ENCODE results near the gene PDLIM5.

The PDLIM5 gene

DNA sequence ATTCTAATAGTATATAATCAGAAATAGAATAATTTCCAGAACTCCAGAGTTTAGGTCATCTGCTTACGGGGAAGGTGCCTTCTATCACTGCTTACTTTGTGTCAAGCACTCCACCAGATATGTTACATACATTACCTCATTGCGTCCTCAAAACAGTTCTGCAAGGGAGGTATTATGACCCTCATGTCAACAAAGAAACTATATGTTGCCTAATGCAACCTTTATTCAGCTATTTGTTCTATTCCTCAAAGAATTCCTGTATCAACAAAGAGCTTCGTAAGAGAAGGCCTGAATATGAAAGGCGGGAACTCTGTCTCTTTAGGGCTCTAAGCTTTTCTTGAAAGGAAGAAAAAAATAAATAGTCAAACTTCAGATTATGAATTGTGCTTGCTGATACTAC lies 114.7 kb downstream of the PDLIM5 start:
- DNase-seq: no peak

DNA sequence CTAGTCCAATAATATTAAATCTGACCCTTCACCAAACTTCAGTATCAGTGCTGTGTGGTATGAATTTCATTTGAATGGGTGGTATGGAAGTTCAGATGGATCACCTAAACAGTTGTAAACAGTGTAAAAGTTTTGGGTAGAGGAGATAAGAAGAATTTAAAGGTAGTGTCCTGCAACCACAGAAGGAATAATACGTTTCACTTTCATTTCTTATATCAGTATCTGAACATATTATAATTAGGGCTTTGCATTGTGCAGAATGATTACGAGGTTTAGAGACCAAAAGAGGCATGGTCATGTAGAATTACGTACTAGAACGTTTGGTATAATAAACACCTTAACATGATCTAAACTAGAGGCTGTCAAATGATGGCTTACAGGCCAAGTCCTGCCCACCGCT lies 116.1 kb downstream of the PDLIM5 start:
- DNase-seq: no peak

DNA sequence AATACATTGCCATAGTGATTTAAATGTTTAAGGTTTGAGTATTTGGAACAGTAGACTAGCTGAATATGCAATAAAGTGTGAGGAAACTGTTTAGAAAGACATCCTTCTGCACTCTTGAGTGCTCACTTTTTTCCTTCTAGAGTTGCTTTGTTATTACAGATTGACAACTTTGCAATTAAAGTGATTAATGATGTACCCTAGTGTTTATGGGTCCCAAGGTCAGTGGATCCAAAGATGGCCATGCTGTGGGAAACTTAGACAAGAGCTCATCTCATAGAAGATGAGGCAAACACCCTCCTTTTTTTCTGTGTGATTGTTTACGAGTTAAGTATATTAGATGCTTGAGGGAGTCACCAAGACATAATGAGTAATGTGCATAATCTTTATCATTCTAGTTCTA lies 118.8 kb downstream of the PDLIM5 start:
- no peak for DNase-seq

DNA sequence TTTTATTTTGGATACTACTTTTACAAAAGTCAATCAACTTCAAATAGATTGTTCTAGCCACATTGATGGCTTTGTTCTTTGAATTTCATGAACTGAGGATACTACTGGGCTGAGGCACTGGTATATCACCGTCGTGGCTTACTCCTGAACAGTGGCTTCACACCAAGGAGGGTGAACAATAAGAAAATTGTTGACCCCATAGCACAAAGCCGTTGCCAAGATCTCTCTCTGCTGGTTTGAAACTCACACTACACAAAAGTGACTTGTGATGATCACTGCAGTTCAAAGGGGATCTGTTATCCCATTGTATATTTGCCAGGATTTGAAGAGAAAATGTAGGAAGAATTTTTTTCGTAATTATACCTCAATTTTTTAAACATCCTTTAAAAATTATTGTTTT lies 119.6 kb downstream of the PDLIM5 start:
- no peak for DNase-seq

DNA sequence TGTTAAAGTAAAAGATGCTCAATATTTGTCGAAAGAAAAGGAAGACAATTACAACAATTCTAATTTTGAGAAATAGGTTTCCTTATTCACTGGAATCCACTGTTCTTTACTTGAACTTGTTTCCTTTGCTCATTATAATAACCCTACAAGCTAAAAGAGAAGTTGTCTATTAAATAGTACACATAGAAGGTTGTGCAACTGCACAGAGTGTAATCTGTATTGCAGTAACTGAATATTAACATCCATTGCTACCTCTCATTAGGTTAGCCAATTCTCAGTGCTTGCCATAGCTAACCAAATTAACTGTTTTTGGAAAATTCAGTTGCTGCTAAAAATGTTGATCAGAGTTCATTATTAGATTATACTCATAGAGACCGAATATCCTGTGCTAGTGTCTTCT lies 120.0 kb downstream of the PDLIM5 start:
- DNase-seq: no peak

DNA sequence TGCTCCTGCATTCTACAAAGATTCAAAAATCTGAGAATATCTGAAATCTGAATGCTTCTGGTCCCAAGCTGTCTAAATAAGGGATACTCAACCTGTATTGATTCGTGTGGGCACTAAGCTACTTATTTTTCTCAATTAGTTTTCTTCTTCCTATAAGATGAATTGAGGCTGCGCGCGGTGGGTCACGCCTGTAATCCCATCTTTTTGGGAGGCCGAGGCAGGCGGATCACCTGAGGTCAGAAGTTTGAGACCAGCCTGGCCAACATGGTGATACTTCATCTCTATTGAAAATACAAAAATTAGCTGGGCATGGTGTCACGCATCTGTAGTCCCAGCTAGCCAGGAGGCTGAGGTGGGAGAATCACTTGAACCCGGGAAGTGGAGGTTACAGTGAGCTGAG lies 122.3 kb downstream of the PDLIM5 start:
- no peak for DNase-seq

DNA sequence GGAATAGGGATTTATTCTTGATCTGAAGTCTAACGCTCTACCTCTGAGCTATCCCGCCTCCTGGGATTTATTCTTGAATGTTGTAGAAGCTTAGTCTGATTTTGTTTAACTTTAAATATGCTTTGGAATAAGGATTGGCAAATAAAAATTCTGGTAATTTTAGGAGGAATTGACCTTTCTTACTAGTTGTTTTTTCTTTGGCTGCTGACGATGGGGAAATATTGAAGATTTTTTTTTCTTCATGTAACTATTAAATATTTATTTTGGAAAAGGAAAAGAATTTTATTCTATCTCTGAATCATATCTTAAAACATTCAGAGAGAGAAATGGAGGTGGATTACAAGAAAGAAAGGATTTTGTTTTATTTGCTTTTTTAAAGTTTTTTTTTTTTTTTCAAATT lies 122.9 kb downstream of the PDLIM5 start:
- DNase-seq: no peak

DNA sequence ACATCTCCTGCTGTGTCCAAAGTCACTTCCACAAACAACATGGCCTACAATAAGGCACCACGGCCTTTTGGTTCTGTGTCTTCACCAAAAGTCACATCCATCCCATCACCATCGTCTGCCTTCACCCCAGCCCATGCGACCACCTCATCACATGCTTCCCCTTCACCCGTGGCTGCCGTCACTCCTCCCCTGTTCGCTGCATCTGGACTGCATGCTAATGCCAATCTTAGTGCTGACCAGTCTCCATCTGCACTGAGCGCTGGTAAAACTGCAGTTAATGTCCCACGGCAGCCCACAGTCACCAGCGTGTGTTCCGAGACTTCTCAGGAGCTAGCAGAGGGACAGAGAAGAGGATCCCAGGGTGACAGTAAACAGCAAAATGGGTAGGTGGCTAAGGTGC lies 123.9 kb downstream of the PDLIM5 start:
- no peak for DNase-seq

DNA sequence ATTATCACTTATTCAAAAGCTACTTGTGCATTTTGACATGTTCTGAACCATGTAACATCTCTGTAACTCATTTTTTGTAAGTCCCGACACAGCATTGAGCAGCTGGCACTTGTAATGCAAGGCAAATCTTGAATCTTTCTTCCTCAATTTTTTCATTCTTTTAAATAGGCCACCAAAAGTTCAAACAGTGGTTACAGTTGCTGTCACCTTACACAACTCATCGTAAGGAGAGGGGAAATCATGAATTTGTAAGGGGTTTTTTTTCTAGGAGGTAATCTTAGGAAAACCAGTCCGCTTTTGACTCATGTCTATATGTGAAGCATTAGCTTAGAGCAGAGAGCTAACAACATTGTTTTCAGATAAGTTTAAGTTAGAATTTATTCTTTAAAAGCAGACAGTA lies 124.5 kb downstream of the PDLIM5 start:
- DNase-seq: no peak

DNA sequence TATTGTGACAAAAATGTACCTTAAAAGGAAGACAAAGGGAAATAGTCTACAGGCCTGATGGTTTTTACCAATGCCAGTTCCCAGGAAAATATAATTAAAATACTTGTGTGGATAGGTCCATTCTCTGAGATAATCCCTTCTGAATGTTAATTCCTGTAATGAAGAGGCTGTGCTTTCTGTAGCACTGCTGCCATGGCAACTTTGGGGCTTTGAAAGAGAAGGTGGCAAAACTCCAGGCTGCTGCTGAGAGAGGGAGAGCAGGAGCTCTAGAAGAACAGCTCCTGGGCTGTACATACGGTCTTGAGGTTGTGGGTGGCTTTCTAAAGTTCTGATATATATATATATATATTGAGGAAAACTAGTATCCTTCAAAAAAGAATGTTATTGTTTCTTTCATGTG lies 125.4 kb downstream of the PDLIM5 start:
- no peak for DNase-seq

DNA sequence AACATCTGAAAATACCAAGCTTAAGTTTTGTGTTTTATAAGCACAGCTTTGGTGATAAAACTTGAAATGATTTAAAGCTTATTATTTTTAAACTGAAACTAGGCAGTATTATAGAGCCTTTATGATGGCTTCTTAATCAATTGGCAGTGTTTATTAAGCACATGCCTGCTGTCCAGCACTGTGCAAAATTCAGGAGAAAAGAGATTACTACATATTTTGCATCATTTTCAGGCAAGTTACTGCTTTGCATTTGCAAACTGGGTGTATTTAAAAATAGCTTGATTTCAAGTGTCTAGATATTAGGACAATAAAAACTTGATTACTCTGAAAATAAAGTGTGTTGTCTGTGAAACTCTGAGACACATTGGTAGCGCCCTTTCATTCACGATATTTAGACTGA lies 126.5 kb downstream of the PDLIM5 start:
- no peak for DNase-seq

DNA sequence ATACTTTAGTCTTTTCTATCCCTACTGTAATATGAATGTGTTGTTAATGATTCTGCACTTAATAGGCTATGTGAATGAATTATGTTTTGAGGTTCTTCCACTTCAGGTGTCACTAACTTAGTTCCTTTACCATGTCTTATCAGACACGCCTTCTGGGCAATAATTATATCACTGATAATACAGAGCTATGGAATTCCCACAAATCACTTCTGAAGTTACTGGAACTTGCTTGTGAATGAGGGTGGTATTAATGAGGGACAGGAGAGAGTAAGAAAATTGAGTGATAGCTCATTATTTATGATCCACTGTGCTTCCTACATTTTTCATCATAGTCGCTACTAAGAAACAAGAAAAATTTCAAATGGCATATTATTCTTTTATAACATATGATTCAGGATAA lies 130.0 kb downstream of the PDLIM5 start:
- DNase-seq: no peak

DNA sequence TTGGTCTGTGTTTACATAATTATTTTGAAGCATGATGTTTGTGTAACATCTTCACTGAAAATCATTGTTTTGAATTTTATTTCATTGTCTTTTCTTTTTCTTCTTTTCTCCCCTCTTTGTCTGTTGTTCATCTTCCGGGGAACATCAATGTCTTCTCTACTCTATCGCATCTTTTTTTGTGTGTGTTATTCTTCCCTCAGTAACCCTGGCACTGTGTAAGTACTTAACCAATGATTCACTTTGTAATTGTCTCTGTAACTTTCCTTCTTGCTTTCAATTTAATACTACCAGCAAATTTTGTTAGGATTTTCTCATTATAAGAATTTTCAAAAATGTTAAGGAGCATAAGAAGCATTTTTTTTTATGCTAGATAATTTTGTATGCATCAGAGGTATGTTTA lies 130.8 kb downstream of the PDLIM5 start:
- no peak for DNase-seq

DNA sequence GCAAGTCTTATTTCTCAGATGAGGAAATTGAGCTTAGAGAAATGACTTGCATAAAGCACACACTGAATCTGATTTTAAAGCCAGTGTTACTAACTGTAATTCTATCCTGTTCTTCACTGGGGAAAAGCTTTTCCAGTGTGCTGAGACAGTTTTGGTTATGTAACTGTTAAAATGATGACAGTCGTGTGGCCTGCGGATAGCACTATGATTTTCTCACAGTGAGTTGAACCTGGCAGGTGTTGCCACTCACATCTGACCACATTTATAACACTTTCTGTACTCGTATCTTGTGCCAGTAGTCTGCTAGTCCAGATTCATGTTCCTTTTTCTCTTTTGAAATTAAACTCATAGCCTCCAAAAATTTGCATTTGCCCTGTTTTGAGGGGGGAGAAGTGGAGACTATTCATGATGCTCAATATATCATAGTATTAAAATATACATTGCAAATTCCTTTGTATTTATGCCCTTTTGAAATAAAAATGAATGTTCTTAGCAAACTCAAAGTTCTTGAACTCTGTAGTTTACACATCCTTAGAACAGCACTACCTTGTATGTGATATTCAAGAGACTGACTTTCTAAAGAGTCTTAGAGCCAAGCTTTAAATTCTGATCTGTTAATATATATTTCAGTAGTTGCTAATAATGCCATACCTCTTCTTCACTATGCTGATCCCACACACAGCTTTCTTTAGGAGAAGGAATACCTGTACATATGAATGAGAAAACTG lies 132.3 kb downstream of the PDLIM5 start:
- no peak for DNase-seq

DNA sequence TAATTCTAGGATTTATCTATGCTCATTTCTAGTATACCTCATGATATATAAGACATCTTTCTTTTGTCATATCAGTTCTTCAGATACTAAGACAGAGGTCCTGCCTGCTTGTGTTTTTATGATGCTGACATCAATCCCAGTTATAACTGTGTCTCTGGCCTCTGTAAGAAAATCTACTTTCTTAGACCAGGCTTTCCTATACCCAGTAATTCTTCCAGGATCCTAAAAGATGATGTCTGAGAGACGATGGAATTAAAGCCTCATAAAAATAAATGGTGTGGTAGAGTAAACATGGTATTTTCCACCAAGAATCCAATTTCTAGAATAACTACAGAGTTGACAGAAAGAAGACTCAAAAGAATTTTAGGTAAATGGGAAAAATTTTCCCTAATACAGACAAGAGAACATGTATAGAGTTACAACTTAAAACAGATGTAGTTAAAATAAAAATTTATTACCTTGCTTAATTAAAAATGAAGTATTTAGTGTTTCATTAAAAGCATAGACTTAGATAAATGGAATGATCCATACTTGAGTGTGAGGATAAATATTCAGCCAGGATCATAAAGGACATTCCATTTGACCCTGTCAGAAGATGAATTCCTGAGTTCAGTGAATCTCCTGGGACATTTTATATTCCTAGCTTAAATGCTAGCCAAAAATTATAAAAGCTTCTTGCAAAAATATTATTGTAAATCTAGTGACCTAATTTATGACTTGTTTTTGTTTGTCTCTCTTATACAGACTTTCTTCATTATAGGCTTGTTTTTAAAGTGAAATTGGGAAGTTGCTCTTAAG lies 137.4 kb downstream of the PDLIM5 start:
- DNase-seq: no peak

DNA sequence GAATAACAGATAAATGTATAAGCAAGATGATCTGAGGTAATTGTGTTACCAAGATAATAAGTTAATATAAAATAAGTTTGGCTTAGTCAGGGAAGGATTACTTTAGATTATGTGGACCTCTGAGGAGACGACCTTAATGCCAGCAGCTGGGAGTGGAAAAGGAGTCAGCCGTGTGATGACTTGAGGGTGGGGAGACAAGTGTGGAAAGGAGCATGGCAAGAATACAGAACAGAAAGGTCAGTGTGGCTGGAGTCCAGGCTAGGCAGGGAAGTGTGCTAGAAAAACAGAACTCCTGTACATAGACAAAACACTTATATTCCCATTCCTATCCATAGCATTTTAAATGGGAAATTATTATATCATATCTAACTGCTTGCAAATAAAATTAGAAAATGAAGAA lies 138.8 kb downstream of the PDLIM5 start:
- no peak for DNase-seq

DNA sequence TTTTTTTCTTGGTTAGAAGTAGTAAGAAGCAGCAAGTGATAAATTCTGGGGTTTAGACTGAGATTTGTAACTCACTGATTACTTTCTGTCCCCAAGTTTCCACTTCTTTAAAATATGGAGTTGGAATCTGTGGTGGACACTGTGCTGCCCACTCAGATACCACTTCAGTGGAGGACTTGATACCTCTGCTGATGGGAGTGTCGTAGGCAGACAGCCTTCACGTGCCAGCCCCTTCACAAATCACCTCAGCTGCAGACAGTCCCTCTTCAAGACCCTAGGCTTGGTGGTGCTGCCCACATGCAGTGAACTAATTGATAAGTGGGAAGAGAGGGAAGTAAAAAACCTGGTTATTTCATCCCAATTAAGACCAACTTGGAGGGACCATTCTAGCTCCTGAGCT lies 139.5 kb downstream of the PDLIM5 start:
- no peak for DNase-seq

DNA sequence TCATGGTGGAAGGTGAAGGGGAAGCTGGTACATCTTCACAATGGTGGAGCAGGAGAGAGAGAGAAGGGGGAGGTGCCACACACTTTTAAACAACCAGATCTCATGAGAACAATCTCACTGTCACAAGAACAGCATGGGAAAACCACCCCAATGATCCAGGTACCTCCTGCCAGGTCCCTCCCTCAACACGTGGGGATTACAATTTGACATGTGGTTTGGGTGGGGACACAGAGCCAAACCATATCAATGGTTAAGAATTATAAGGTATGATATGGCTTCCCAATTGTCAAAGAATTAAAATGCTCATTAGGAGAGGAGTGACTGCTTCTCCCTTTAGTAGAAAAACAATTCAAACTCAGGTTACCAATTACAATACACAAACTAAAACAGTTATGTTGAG lies 143.3 kb downstream of the PDLIM5 start:
- no peak for DNase-seq

DNA sequence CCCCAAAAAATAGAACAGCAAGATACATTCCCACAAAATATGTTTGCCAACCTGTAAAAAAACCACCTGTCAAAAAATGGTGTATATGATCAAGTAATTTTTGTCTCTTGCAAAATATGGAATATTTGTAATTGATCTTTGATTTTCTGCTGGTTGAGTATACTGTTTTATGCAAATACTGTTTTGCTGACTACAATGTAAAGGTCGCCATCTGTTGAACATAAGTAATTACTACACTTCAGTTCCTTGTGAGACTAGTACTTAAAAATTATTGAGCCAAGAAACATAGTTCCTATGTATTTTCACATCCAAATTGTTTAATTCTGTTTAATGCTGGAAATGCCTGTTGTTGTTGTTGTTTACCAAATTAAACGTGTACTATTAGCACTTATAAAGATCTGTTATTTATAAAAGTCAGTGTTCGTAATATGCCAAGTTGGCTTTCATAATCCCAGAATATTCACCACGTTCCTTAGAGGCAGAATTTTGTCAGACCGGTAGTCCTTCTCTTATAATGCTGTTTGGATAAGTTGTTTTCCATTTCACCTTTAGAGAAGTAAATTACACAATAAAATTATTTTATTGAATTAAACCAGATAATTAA lies 144.2 kb downstream of the PDLIM5 start:
- DNase-seq: no peak

DNA sequence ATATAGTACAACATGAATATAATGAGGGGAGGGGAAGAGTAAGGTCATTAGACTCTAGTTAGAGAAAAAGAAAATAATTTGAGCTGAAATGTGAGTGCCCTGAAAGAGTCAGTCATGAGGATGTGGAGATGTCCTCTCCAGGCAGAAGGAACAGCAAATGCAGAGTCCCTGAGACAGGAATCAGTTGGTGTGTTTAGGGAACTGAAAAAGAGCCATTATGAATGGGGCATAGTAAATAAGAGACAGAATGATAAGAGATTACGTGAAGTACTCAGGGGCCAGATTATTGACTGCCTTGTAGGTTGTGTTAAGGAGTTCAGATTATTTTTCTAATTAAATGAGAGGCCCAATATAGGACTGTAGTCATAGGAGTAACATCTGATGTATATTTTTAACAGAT lies 147.0 kb downstream of the PDLIM5 start:
- no peak for DNase-seq

DNA sequence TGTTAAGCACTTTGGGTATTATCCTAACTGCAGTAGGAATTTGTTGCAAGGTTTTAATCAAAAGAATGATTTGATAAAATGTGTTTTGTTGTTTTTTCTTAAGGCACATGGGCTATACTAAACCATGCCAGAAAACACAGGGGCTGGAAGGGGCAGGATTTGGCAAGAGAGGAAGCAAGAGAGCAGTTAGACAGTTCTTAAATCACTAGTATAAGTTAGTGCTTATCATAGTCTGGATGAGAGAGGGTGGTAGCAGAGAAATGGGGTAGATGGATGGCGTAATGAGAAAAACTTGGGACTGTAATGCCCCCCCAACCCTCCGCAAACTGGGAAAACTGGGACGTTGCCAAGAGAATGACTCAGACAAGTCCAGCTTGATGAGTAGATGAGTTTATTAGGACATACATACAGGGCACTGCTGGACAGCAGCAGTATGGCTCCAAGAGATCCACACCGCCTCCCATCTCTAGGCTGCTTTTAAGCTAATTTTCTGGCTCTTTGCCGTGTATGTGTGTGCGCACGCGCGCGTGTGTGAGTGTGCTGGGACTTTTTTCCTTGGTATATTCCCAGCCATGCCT lies 151.5 kb downstream of the PDLIM5 start:
- no peak for DNase-seq

DNA sequence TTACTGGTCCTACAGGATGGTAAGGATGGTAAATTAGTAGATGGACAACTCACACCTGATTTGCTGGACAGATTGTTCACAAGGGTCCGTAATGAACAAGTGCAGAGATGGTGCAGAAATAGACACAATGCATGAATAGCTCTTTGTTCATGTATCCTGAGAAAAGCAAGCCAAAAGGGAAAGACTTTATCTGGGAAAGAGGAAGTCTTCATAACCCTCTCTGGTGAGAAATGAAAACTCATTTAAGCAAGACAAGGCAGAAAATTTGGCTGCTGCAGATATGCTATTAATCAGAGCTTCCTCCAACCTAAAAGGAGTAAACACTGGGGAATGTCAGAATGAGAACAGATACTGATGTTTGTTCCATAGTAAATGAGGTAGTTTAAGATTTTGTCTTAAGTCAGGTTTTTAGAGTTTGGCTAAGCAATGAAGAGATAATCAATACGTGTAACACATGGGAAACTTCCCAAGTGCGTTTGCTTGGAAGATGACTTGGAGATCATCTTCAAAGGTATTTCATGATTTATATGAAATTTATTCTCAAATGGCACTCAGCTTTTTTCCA lies 153.6 kb downstream of the PDLIM5 start:
- DNase-seq: no peak

DNA sequence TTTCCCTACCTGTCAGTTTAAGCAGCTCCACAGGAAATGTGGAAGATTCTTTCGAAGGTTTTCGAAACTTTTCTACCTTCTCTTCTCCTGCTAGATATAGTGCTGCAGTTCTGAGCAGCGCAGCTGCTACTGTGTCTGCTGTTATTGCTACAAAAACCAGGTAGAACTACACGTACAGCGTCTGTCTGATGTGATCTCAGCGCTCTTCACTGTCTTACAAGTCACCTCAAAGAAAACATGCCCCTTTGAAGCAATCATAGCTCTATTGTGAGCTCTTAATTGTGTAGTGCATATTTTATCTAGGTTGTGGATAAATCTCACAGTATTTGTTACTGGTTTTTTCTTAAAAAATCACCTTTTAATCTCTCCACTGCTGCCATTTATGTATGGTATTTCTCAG lies 158.4 kb downstream of the PDLIM5 start:
- no peak for DNase-seq

DNA sequence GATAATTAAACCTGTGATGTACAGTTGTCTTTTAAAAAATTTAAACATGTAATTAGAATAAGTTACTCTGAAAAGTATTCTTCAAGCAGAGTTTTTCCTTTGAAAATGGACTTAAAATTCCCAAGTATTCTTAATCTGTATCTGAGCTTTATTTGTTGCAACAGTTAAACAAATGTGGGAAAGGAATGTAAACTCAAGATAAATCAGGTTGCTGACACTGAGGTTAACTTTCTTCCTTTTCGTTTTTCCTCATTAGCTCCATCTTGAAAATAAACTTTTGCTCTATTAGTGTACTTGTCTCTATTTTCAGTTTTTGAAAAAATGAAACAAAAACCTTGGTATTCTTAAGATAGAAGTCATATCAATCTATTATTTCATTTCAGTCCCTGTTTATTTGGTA lies 161.5 kb downstream of the PDLIM5 start:
- DNase-seq: no peak

Data from activated T-cell treated with anti-CD3 and anti-CD28 coated beads, Interleukin-2, amount 50 U/mL, for 1 hour (primary cell).